K562 (cell line): ENCODE measurements around the gene CLTC. TPM values are rescaled to one million over a fixed set of nuclear protein-coding genes. Genes with fewer than 3 reads are reported as not detected.

Source experiments
- ATAC-seq: fragments of 200-7000 bp; cut with Tn5 transposase; 3 replicates; pipeline ENCODE4 v1.9.1; 2020; ENCODE audit warnings: moderate library complexity
- BruUV-seq: library from RNA; stranded (reverse); fragments of 400-500 nt; replicated peaks from 2 replicates; lab custom pipeline; 2021; lab: Mats Ljungman, UMichigan
- CTCF ChIA-PET: fragments of 300-600 bp; formaldehyde crosslinking; extraction: SDS; loops from one replicate; lab custom pipeline; 2021; ENCODE audit warnings: low intra/inter-chr PET ratio; lab: Yijun Ruan, JAX
- POLR2A ChIA-PET: fragments of 300-600, 350-650 bp; sonication (Branson Sonifier 250); formaldehyde crosslinking; extraction: SDS; loops from one replicate; lab custom pipeline; 2021; ENCODE audit warnings: antibody characterized with exemption, inconsistent platforms; lab: Yijun Ruan, JAX
- DNase-seq, 4 experiments: peaks; one replicate each; pipeline versions ENCODE4 v3.0.0 to v3.0.0-alpha.2; 2011 to 2018; ENCODE audit warnings: low spot score in 3 of 4, mixed read lengths in 3 of 4; ENCODE audit errors: extremely low read depth in 1 of 4
- FAIRE-seq: peaks from 2 replicates; lab custom pipeline; 2011; peaks lifted over from hg19 to GRCh38; lab: Jason Lieb, UNC
- H2AFZ ChIP-seq: 2 replicates; pipeline ENCODE4 v1.6.0; 2011; ENCODE audit warnings: low read depth, low read length, control low read depth, inconsistent platforms
- H3K27ac ChIP-seq: fragments of 200-600 bp; 3 replicates; pipeline ENCODE4 v1.8.0; 2011; ENCODE audit warnings: low read depth, mild to moderate bottlenecking, control low read depth, inconsistent platforms, low read length, moderate library complexity, mixed read lengths; ENCODE audit errors: extremely low read depth
- H3K27me3 ChIP-seq, 2 experiments: fragments of 300-600 bp in 1 of 2; 2 replicates in 1 of 2; 3 replicates in 1 of 2; pipeline versions ENCODE4 v1.6.0 to v1.8.0; 2011; ENCODE audit warnings: inconsistent platforms in 2 of 2, low read length in 2 of 2, mild to moderate bottlenecking in 1 of 2, mixed read lengths in 1 of 2, moderate library complexity in 1 of 2; ENCODE audit not compliant: control insufficient read depth in 2 of 2, insufficient read depth in 2 of 2
- H3K36me3 ChIP-seq: fragments of 300-600 bp; 3 replicates; pipeline ENCODE4 v1.8.0; 2011; ENCODE audit warnings: mild to moderate bottlenecking, low read length, inconsistent platforms; ENCODE audit not compliant: control insufficient read depth, insufficient read depth
- H3K4me1 ChIP-seq, 2 experiments: fragments of 200-600 bp in 1 of 2; replicated peaks in 1 of 2; 2 replicates in 1 of 2; 3 replicates in 1 of 2; pipeline versions ENCODE4 v1.5.1 to v1.8.0; 2011; ENCODE audit warnings: inconsistent platforms in 2 of 2, low read length in 2 of 2, mild to moderate bottlenecking in 1 of 2, mixed read lengths in 1 of 2, moderate library complexity in 1 of 2; ENCODE audit not compliant: control insufficient read depth in 2 of 2, insufficient read depth in 2 of 2
- H3K4me2 ChIP-seq: 2 replicates; pipeline ENCODE4 v1.6.1; 2011; ENCODE audit warnings: low read length, control low read depth, inconsistent platforms, mixed read lengths; ENCODE audit not compliant: insufficient read depth
- H3K4me3 ChIP-seq: fragments of 200-600 bp; sonication (generic), shearing (Covaris generic); 2 replicates; pipeline ENCODE4 v1.5.1; 2016; ENCODE audit warnings: control low read depth, inconsistent platforms
- H3K79me2 ChIP-seq: fragments of 200-600 bp; 3 replicates; pipeline ENCODE4 v1.8.0; 2011; ENCODE audit warnings: low read length, inconsistent platforms; ENCODE audit not compliant: control insufficient read depth, insufficient read depth
- H3K9ac ChIP-seq, 2 experiments: 2 replicates each; pipeline versions ENCODE4 v1.6.0 to v1.6.1; 2011; ENCODE audit warnings: low read depth in 2 of 2, low read length in 2 of 2, control low read depth in 1 of 2, inconsistent platforms in 1 of 2, mild to moderate bottlenecking in 1 of 2, mixed read lengths in 1 of 2; ENCODE audit not compliant: insufficient read depth in 1 of 2
- H3K9me1 ChIP-seq: one replicate; pipeline ENCODE4 v1.6.0; 2011; ENCODE audit warnings: inconsistent platforms, mild to moderate bottlenecking, low read length, moderate library complexity; ENCODE audit not compliant: control insufficient read depth, insufficient read depth
- H3K9me3 ChIP-seq: replicated peaks from 2 replicates; pipeline ENCODE4 v1.5.1; 2011; ENCODE audit warnings: low read depth, low read length, inconsistent platforms; ENCODE audit not compliant: control insufficient read depth, insufficient read depth
- H4K20me1 ChIP-seq: replicated peaks from 2 replicates; pipeline ENCODE4 v1.6.1; 2011; ENCODE audit warnings: low read length, inconsistent platforms, mixed read lengths; ENCODE audit not compliant: control insufficient read depth, insufficient read depth
- CAMTA2 ChIP-seq: fragments of 250-450 bp; sonication (Bioruptor Pico); conservative IDR thresholded peaks from 2 replicates; pipeline ENCODE4 v1.5.1; 2022
- FOSL1 ChIP-seq: fragments of 200-800 bp; sonication (Bioruptor generic); conservative IDR thresholded peaks from 2 replicates; pipeline ENCODE4 v1.6.1; 2016; ENCODE audit warnings: missing genetic modification characterization, missing compliant biosample characterization
- FOXK1 ChIP-seq: sonication (generic); formaldehyde crosslinking; IDR thresholded peaks from 2 replicates; pipeline ENCODE4 v1.8.0; 2022; ENCODE audit warnings: missing genetic modification reagents, mild to moderate bottlenecking, borderline replicate concordance
- HMBOX1 ChIP-seq: sonication (generic); IDR thresholded peaks from 2 replicates; pipeline ENCODE4 v1.6.1; 2016
- POLR2AphosphoS5 ChIP-seq: IDR thresholded peaks from 2 replicates; pipeline ENCODE4 v1.6.1; 2011; ENCODE audit warnings: mild to moderate bottlenecking, low read depth, low read length, moderate library complexity; ENCODE audit not compliant: control insufficient read depth, insufficient read depth
- RBM22 ChIP-seq: fragments of 200-400 bp; formaldehyde crosslinking; IDR thresholded peaks from 2 replicates; pipeline ENCODE4 v1.6.1; 2018; ENCODE audit warnings: low read length, low read depth; ENCODE audit not compliant: poor library complexity, severe bottlenecking
- RFX1 ChIP-seq: fragments of 450-650 bp; IDR thresholded peaks from 2 replicates; pipeline ENCODE4 v1.6.1; 2016; ENCODE audit warnings: mild to moderate bottlenecking, moderate library complexity
- SRSF1 ChIP-seq: fragments of 200-400 bp; formaldehyde crosslinking; IDR thresholded peaks from 2 replicates; pipeline ENCODE4 v1.6.1; 2017; ENCODE audit warnings: mild to moderate bottlenecking, low read depth, low read length, moderate library complexity
- TCF3 ChIP-seq: sonication (generic); formaldehyde crosslinking; IDR thresholded peaks from 2 replicates; pipeline ENCODE4 v1.4.0; 2020; ENCODE audit warnings: mild to moderate bottlenecking, missing genetic modification reagents
- TFAP4 ChIP-seq: sonication (generic); formaldehyde crosslinking; IDR thresholded peaks from 2 replicates; pipeline ENCODE4 v1.8.0; 2022; ENCODE audit warnings: missing genetic modification reagents, mild to moderate bottlenecking, moderate library complexity, borderline replicate concordance
- ZBTB34 ChIP-seq: fragments of 250-450 bp; sonication (Bioruptor Pico); IDR thresholded peaks from 2 replicates; pipeline ENCODE4 v1.8.0; 2021; ENCODE audit warnings: mild to moderate bottlenecking, moderate library complexity
- ZNF165 ChIP-seq: fragments of 250-450 bp; sonication (Bioruptor Pico); IDR thresholded peaks from 2 replicates; pipeline ENCODE4 v1.4.0; 2020; ENCODE audit warnings: borderline replicate concordance
- WGBS: fragments of 100-300 bp; shearing (Covaris generic); methylation state at CpG from one replicate; pipeline ENCODE4 v1.1.6; 2016; ENCODE audit warnings: low coverage, mixed read lengths; ENCODE audit not compliant: insufficient coverage; ENCODE audit errors: missing lambda C conversion rate; 5-methylcytosine and 5-hydroxymethylcytosine counted together
- in situ Hi-C: fragments of 300-500 bp; cut with MboI; formaldehyde crosslinking; loops from 4 replicates; pipeline ENCODE4 v1.15.0; 2018; ENCODE audit warnings: inconsistent platforms, mixed read lengths
- intact Hi-C: fragments of 100-400 bp; cut with micrococcal nuclease; formaldehyde crosslinking; loops from 2 replicates; pipeline ENCODE4 v1.14.2; 2022
- polyA plus RNA-seq, 8 experiments: library from polyadenylated mRNA; depleted of rRNA in 4 of 8; stranded (reverse) in 5 of 8; unstranded in 3 of 8; fragments of >200 nt; fragmentation: Nextera tagmentation in 2 of 8; fragmentation: Illumina TruSeq in 1 of 8; extraction: Ambion mirVana in 2 of 8; extraction: Trizol in 1 of 8; gene quantifications; 2 replicates each; pipeline versions ENCODE4 v1.2.1 to v1.2.3, GENCODE V29; 2011 to 2014; ENCODE audit warnings: inconsistent platforms in 1 of 8, missing spikeins in 1 of 8
- total RNA-seq, 7 experiments: library from RNA; depleted of rRNA in 6 of 7; stranded (reverse); fragments of >200 nt in 6 of 7; fragmentation: Illumina TruSeq in 2 of 7; extraction: Trizol in 2 of 7; gene quantifications; 2 replicates each; pipeline versions ENCODE4 v1.2.1 to v1.2.3, GENCODE V29; 2011 to 2021; ENCODE audit warnings: low replicate concordance in 1 of 7

The CLTC gene
- total and polyA plus RNA-seq, 9 of the 15 experiments (the other 6 are each of a cell fraction or from before 2014, with no cell fraction given): 115 to 267 (median 174) TPM

DNA sequence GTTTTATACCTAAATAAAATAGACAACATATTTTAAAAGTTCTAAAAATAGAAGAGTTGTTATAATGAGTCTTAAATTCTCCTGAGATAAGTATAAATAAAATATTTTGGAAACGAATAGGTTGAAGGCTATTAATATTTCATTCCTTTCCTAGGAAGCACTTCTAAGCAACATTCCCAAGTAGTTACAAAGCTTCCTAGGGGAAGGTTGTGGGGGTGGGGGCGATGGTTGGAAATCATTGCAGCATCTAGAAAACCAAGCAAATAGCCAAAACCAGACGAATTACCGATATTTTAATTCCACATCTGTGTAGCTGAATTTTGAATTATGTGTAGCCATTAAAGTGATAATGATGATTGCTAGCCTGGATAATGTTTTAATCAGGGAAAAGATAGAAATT, 60.6 kb downstream of the CLTC start:
- H3K9ac ChIP-seq: no peak overlapping the region
- peaks cover 7% of the 10 kb centered on the region; the same call in 2 of the 3 replicates for H3K79me2 ChIP-seq
- FAIRE-seq: no peak
- no peak for DNase-seq
- ChIA-PET POLR2A (no interaction called here), CTCF (no interaction called here)
- no peaks in the 10 kb centered on the region for H3K9me3 ChIP-seq
- no peak overlapping the region for H3K4me2 ChIP-seq
- 93% methylated on average over 4 of the region's 4 CpGs for WGBS
- peaks cover 7 to 23% of the 10 kb centered on the region in 2 experiments; a peak in 4 of 5 replicates for H3K4me1 ChIP-seq
- H3K27ac ChIP-seq: no peak overlapping the region
- ATAC-seq: no peak
- no peaks in the 10 kb centered on the region for H3K9me1 ChIP-seq
- peaks cover 94% of the 10 kb centered on the region for H3K36me3 ChIP-seq
- in situ Hi-C loops (no loop called here), intact Hi-C loops (no loop called here)
- H4K20me1 ChIP-seq: 0 out of 2 replicates have a peak, but pooled peaks cover under 1% of the 10 kb centered on the region
- H2AFZ ChIP-seq: no peak overlapping the region
- no TSS peak for BruUV-seq
- H3K4me3 ChIP-seq: no peak overlapping the region
- TF ChIP-seq RBM22 (peak; percentile 22), RFX1 (no peak), SRSF1 (0 out of 2 replicates have a peak, but pooled peaks have one; percentile 45), POLR2AphosphoS5 (0 out of 2 replicates have a peak, but pooled peaks have one; percentile 21)
- H3K27me3 ChIP-seq: no peaks in the 10 kb centered on the region

DNA sequence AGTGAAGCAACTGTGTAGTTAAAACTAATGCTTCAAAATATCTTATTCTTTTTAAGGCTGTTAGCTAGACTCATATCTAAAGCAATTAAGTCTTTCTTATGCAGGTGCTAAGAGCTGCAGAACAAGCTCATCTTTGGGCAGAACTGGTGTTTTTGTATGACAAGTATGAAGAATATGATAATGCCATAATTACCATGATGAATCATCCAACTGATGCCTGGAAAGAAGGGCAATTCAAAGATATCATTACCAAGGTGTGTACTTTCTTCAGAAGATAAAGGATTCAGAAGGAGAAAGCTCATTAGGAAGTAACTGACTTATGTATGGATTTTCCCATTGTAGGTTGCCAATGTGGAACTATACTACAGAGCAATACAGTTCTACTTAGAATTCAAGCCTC, 63.6 kb downstream of the CLTC start:
- DNase-seq (no peak), FAIRE-seq (no peak), ATAC-seq (no peak)
- in situ Hi-C loops (no loop called here), intact Hi-C loops (no loop called here)
- H3K36me3 ChIP-seq: peaks cover 95% of the 10 kb centered on the region
- ChIA-PET POLR2A (interaction anchor here (0.5 to 4.6 kb wide), 8 partner anchors 8 to 640 kb away, joined by 4 to 19 read pairs (median 5); partner anchors contain the start of genes PTRH2 and VMP1), CTCF (no interaction called here)
- H4K20me1 ChIP-seq: 0 out of 2 replicates have a peak, but pooled peaks cover 3% of the 10 kb centered on the region
- no peaks in the 10 kb centered on the region for H3K9me1 ChIP-seq
- peaks cover 7 to 35% of the 10 kb centered on the region in 2 experiments; a peak in 4 of 5 replicates for H3K4me1 ChIP-seq
- no peak overlapping the region for H2AFZ ChIP-seq
- no peak overlapping the region for H3K4me2 ChIP-seq
- no peaks in the 10 kb centered on the region for H3K9me3 ChIP-seq
- no peak overlapping the region for H3K4me3 ChIP-seq
- H3K27ac ChIP-seq: peak overlapping the region; percentile 25; the same call in 1 of the 3 replicates
- no peak overlapping the region for H3K9ac ChIP-seq
- BruUV-seq: no TSS peak
- H3K79me2 ChIP-seq: peaks cover 37% of the 10 kb centered on the region
- no peaks in the 10 kb centered on the region for H3K27me3 ChIP-seq
- TF ChIP-seq TFAP4 (no peak), ZBTB34 (CRISPR knock-in tag) (no peak), FOSL1 (tag) (0 out of 2 replicates have a peak, but pooled peaks have one; percentile 35), TCF3 (CRISPR knock-in tag) (peak; percentile 34; the same call in 1 of the 2 replicates), HMBOX1 (0 out of 2 replicates have a peak, but pooled peaks have one; percentile 4), CAMTA2 (CRISPR knock-in tag) (no peak), FOXK1 (CRISPR knock-in tag) (no peak), ZNF165 (CRISPR knock-in tag) (no peak)
